ENCODE results near the gene SIGLEC6.

SIGLEC6 gene

DNA sequence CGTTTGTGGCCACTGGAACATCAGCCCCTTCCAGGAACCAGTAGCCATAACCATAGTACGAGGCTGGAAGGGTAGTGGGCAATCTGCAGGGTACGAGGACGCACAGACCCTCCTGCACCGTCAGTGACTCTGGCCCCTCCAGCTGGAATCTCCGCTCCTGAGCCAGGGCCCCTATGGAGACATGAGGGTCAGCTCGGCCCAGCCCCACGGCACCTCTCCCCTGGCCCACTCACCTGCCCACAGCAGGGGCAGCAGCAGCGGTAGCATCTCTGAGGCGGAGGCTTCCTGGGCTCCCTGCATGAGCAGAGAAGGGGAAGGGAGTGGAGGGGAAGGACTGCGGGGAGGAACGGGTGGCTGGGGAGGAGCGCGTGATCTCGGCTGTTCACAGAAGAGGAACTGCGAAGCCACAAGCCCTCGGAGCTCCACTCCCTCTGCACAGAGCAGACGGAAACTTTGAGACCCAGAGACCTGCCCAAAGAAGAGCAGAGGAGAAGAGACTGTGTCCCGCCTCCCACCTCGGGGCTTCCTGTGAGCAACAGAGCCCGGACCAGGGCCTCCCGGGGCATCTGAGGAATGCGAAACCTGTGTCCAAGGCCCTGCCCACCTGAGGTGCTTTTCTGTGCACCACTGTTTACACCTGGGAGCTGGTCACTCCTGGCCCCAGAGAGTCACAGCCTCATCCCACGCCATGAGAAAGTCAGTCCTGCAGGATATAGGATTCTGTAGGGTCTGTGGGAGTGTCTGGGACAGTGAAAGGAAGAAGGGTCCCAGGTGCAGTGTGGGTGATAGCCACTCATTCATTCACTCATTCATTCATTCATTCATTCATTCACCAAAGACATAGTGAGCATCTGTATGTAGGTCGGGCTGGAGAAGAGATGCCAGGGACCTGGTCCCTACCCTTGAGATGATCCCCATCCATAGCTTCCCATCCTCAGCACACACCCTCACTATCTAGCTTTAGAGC lies at the start of gene SIGLEC6:
Gene SIGLEC6, minus strand, starts transcription at position 322 of the 967 bp plus-strand sequence. Its CDS starts 22 bp downstream, at position 300.
- no peak within 1 kb of the TSS for H3K4me3 ChIP-seq (ENCODE audit: control insufficient read depth, low read depth, low read length)
- TF ChIP-seq, protein P1, sequence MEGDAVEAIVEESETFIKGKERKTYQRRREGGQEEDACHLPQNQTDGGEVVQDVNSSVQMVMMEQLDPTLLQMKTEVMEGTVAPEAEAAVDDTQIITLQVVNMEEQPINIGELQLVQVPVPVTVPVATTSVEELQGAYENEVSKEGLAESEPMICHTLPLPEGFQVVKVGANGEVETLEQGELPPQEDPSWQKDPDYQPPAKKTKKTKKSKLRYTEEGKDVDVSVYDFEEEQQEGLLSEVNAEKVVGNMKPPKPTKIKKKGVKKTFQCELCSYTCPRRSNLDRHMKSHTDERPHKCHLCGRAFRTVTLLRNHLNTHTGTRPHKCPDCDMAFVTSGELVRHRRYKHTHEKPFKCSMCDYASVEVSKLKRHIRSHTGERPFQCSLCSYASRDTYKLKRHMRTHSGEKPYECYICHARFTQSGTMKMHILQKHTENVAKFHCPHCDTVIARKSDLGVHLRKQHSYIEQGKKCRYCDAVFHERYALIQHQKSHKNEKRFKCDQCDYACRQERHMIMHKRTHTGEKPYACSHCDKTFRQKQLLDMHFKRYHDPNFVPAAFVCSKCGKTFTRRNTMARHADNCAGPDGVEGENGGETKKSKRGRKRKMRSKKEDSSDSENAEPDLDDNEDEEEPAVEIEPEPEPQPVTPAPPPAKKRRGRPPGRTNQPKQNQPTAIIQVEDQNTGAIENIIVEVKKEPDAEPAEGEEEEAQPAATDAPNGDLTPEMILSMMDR (IDR thresholded peaks at IDR 0.05; ENCODE audit: control insufficient read depth, insufficient read depth, low read depth, low read length, missing control alignments) = no peak

DNA sequence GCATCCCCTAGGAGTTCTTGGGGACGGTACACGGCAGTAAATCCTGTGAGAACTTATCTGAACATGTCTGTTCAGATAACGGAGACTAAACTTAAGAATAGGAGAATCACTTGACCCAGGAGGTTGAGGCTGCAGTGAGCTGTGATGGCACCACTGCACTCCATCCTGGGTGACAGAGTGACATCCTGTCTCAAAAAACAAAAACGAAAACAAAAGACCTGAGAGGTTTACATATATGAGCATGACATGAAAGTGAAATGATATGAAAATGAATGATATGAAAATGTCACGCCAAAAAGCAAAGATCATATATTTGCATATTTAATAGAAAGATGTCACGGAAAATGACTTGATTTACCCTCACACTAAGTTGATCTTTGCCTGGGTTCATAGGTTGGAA lies 45.4 kb upstream of the SIGLEC6 start:
- no peak for DNase-seq (ENCODE audit: low read depth)
- TF ChIP-seq, protein P1 (IDR thresholded peaks at IDR 0.05; ENCODE audit: control insufficient read depth, insufficient read depth, low read depth, low read length, missing control alignments) = no peak
- no peak overlapping the region for H3K4me3 ChIP-seq (ENCODE audit: control insufficient read depth, low read depth, low read length)

More for the DNA sequence above, at the start of gene SIGLEC6:
- DNase-seq (ENCODE audit: low read depth) = no peak

DNA sequence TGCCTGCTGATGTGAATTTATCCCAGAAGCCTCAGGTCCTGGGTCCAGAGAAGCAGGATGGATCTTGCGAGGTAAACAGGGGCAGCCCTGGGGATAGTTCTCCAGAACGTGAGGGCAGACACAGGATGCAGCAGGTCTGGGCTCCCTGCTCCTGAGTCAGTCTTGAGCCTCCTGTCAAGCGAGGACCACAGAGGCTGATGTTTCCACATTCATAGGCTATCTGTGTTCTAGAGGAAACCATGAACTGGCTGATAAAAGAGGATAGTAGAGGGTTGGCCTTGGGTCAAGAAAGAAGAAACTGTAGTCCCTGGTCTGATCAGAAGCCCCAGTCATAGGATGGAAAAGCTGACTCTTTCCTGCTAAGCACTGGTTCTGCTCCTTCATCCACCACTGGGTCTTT lies 41.9 kb upstream of the SIGLEC6 start:
- DNase-seq (ENCODE audit: low read depth) = no peak
- H3K4me3 ChIP-seq (ENCODE audit: control insufficient read depth, low read depth, low read length) = no peak overlapping the region
- TF ChIP-seq, protein P1 (IDR thresholded peaks at IDR 0.05; ENCODE audit: control insufficient read depth, insufficient read depth, low read depth, low read length, missing control alignments) = no peak

DNA sequence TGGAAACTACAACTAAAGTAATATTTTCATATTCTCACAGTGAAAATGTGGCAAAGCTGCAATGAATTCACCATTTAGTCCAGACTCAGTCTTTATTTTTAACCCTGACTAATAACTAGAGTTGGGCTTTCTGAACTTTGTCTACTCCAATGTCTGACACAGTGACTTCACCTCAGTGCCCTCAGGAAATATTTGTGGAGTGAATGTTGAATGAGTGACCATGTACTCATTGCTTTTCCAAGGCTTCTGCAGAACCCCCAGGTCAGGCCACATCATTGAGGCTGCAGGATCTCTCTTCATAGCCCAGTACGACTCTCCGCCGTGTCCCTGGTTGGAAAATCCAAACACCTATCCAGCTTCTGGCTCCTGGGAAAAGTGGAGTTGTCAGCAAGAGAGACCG lies 41.4 kb upstream of the SIGLEC6 start:
- peak; percentile 20 for DNase-seq (ENCODE audit: low read depth)
- TF ChIP-seq, protein P1 (IDR thresholded peaks at IDR 0.05; ENCODE audit: control insufficient read depth, insufficient read depth, low read depth, low read length, missing control alignments) = no peak
- no peak overlapping the region for H3K4me3 ChIP-seq (ENCODE audit: control insufficient read depth, low read depth, low read length)

DNA sequence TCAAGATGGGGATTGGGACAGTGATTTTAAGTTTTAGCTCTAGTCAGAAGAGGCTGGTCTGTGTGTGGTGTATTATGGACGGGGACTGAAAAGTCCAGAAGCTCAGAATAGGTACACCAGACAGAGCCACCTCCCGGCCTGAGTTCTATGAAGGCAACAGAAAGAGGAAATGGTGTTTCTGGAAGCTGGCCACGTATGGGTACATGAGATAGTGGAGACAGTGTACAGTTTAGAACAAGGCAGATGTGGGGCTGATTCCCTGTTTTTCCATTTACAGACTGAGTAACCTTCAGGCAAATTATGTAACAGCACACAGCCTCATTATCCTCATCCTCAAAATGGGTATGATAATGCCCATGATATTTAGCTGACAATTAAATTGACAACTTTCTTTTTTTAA lies 40.9 kb upstream of the SIGLEC6 start:
- DNase-seq (ENCODE audit: low read depth) = no peak
- TF ChIP-seq, protein P1 (IDR thresholded peaks at IDR 0.05; ENCODE audit: control insufficient read depth, insufficient read depth, low read depth, low read length, missing control alignments) = no peak
- peak overlapping the region; percentile 83 for H3K4me3 ChIP-seq (ENCODE audit: control insufficient read depth, low read depth, low read length)

DNA sequence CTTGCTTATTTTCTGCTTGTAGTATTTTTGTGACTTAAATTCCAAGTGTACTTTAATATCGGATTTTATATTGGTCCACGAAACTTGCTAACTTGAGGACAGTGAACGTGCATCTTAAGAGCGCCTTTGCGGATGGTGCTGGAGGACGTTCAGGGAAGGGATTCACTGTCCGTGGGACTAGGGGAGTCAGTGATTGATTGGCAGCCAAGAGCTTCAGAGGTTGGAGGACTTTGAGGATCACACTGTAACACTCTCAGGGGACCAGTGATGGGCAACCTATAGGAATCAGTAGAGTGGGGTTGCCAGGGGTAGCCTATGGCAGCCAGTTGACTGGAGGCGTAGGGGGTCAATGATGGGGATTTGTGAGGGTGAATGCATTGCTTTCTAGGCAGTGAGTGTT lies 40.1 kb upstream of the SIGLEC6 start:
- TF ChIP-seq, protein P1 (IDR thresholded peaks at IDR 0.05; ENCODE audit: control insufficient read depth, insufficient read depth, low read depth, low read length, missing control alignments) = no peak

More for the DNA sequence above, 40.1 kb upstream of the SIGLEC6 start:
- no peak for DNase-seq (ENCODE audit: low read depth)
- H3K4me3 ChIP-seq (ENCODE audit: control insufficient read depth, low read depth, low read length) = peak overlapping the region; percentile 83
